HG03521 (cell line): ENCODE measurements around the gene GBP1.
"Not testable (repeated sequence)": the region's sequence is repeated elsewhere in the genome, so short reads cannot be mapped to it uniquely, and the experiment has no call there.

Source experiments
- ATAC-seq: cut with Tn5 transposase; IDR thresholded peaks from one replicate; pipeline ENCODE4 v1.9.1; 2021; ENCODE audit warnings: mild to moderate bottlenecking, moderate library complexity; ENCODE audit not compliant: unreplicated experiment

Gene GBP1

DNA sequence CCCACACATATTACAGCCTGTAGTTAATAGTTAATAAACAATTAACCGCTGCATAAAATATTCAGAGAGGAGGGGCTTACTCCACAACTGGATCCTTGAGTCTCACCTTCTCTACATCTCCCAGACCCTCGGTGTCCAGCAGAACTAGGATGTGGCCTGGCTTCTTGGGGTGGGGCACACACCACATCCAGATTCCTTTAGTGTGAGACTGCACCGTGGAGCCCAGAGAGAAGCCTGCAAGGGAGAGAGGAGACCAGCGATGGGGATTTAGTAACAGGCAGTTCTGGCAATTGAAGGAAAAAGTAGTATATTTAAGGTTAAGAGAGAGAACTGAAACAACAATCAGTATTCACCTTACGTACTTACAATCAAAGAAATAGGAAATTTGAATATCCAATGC lies 4.9 kb downstream of the GBP1 start:
- no peak for ATAC-seq

DNA sequence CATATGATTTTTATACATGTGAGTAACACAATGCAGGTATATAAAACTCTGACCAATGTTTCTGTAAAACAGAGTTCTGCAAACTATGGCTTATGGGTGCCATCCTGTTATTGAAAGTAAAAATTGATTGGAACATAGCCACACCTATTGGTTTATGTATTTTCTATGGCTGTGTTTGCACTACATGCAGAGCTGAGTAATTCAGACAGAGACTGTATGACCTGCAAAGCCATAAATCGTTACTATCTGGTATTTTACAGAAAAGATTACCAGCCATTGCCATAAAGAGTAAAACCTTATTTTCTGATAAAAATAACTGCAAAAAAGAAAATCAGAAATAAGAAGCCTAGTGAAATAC lies 13.1 kb downstream of the GBP1 start:
- ATAC-seq, result no peak

DNA sequence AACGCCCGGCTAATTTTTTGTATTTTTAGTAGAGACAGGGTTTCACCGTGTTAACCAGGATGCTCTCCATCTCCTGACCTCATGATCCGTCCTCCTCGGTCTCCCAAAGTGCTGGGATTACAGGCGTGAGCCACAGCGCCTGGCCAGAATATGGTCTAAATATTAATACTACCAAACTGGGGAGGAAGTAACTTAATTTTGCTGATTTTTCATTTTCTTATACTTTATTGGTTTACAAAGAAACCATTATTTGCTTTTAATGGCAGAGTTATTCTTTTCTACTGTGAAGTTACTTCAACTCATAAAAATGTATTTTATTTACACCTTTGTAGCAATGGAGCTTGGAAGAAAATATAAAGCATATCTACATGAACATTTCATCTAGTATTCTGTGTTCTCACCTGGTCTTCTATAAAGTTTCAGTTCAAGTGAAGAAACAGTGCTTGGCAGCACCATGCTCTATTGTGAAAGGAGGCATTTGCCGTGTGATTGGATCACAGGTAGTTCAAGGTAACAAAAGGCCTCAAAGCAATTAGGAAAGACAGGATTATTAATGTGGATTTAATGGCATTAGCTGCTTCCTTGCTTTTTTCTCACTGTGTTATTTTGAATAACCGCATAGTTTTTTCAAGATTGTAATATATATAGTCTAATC lies 13.6 kb downstream of the GBP1 start:
- ATAC-seq, result no peak

DNA sequence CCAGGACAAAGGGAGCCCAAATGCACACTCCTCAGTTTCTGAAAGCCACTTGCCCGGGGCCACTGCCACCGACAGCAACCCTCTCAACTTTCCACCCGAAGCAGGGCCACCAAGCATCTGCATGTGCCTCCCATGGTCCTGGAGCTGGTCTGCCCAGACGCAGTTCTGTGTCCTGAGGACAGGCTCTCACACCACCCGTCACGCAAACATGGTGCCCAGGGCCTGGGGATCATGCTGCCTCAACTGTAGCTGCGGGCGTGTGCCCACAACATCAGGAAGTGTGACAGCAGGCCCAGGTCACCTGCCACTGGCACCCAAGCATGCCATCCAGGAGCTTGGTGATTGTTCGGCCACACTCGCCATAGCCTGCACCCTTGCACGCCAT lies 14.4 kb downstream of the GBP1 start:
- no peak for ATAC-seq

DNA sequence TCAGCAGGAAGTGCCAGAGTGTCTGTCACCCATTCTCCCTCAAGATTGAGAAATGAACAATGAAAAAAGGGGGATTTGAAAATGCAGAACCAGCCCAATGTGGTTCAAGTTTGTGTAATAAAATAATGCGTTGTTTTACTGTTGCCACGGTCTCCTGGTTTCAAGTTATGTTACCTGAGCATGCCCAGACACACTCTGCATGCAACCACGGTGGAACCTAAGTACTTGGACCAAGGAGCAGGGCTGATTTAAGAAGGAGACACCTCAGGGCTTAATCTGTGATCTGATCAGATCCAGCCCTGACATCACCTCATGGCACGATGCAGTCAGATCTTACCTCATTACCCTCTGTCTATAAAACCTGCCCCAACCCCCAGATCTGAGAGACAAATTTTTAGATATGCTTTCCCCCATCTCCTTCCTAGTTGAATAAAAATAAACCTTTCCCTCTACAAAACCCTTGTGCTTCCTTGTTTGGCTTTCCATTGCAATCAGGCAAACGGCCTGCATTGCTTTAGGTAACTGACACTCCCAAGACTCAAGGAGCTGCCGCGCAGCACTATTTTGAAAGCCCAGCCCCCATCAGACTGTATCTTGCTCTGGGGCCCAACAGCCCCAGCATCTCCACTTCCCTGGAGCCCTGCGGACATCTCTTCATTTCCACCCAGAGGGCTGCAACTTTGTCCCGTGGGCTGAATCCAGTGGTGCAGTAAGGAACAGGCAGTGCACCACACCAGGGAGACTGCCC lies 14.9 kb downstream of the GBP1 start:
- not testable (repeated sequence) for ATAC-seq

DNA sequence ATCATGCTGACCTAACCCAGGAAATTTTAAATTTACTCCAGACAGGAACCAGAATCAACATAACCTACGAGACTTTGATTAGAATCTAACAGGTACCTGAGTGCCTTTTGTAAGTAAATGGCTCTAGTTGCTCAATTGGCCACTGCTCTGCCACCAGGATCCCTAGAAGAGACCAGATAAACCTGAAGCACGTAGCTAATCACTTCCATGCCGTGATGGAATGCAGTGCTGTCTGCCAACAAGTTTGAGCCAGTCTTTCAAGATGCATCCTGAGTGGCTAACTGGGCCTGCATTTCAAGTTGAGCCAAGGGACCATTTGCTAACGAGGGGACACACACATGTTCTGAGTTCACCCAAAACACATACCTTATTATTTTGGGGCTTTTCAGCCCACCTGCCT lies 15.8 kb downstream of the GBP1 start:
- ATAC-seq, result not testable (repeated sequence)

DNA sequence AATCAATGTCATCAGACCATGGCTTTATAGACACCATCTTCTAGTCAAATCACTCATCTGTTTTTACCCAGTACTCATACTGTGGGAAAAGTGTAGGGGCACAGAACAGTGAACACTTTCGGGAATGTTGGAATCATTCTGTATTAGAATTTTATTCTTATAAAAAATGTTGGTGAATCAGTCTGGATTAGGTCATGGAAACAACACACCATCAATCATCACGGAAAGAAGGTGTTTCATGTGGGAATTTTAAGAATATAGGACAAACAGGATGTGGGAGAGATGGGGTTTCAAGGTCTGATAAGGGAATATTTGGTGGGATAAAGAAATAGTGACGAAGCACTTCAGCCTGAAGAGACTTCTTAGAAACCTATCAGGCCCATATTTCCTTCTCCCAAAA lies 17.3 kb downstream of the GBP1 start:
- ATAC-seq, result no peak

DNA sequence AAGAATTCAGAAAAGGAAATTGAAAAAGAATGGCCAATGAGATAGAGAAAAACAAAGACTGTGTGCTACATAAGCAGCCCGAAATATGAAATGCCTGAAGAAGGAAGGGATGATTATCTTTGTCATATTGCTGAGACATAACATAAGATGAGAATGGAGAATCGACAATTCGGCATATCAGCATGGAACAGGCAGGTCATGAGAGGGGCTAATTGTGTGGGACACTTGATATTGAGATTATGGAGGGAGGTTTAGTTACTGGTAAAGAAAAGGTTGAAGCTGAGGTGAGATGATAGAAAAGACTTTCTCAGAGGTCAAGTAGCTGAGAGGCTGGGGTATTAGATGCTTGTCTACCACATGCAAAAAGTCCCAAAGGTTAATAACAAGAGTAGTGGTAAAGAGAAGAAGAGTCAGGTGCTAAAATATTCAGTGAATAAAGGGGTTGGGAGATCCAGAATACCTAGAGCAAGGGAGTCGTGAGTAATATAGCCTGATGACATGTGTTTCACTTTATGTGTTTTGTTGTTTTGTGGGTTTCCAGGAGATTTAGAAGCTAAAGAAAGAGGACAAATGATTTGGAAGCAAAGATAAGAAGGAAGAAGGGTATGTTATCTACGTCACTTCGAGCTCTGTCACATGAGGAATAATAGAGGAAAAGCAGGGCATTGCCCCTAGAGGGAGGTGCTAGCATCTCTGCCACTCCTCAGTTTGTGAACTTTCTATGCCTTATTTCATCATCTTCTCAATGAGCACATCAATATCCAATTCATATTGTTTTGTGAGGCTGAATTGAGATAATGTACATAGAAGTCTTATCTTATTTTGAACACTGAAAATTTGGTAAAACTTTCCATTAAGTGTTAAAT lies 18.5 kb downstream of the GBP1 start:
- not testable (repeated sequence) for ATAC-seq

DNA sequence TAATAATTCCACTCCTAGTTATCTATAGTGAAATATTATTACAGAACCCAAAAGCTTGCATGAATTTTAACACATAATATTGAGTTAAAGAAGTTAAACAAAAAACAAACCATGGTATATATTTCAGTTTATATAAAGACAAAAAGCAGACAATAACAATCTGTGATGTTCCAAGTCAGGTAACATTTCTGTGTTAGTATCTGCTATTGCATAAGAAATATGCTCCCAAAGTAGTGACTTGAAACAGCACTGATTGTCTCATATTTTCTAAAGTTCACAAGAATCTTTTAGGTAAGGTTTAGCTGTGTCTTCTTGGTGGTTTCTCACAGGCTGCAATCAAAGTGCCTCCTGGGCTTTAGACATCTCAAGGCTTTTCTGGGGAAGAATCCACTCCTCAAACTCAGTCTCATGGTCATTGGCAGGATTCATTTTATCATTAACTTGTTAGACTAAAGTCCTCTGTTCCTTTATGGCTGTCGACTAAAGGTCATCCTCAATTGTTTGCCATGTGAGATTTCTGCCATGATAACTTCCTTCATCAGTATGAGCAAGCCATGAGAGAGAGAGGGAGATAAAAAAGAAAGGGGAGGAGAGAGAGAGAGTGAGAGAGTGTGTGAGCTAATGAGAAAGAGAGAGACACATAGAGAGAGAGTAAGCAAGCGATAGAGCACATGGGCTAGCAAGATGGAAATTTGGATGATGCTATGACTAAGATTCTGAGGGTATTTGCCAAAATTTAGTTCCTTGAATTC lies 19.9 kb downstream of the GBP1 start:
- ATAC-seq, result no peak

DNA sequence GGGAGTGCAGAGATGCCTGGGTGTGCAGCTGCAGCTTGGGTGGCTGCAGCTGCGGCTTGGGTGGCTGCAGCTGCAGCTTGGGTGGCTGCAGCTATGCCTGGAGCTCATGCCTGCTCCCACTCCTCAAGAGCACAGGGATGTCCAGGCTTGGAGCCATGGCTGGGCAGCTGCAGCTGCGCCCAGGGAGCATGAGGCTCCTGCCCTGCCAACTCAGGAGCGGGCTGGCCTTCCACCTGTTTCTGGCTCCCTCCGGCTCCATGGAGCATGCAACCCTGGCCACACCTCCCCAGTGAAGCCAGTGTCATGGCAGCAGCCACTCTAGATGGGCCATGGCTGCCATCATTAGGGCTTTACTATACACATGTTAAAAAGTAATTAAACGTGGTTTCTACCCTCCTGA lies 21.1 kb downstream of the GBP1 start:
- ATAC-seq, result no peak

DNA sequence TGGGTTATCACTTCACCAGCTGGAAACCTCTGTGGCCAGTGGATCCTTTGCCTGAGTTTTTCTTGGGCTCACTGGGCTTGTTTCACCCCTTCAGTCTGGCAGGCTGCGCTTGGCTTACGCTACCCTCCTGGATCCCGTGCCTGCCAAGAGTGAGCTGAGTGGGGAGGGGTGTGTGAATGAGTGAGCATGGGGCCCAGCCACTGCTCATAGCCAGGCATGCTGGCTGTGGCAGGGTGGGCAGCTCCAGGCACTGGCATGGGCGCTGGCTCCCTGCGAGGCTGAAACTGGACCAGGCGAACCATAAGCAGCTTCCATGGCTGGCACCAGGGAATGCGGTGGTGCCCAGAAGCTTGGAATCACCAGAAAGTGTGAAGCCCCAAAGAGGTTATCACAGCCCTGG lies 22.5 kb downstream of the GBP1 start:
- ATAC-seq, result no peak

DNA sequence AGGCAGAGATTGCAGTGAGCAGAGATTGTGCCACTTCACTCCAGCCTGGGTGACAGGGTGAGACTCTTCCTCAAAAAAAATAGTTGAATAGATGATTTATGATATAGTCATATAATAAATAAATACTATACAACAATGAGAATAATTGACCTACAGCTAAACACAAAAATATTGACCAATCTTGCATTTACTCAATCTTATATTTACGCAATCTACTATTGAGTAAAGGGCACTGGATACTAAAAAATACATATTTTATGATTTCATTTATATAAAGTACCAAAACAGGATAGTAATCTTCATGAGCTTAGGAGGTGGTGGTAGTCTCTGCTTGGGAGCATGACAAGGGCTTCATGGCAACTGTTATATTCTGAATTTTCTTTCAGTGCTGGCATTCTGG lies 23.3 kb downstream of the GBP1 start:
- no peak for ATAC-seq

DNA sequence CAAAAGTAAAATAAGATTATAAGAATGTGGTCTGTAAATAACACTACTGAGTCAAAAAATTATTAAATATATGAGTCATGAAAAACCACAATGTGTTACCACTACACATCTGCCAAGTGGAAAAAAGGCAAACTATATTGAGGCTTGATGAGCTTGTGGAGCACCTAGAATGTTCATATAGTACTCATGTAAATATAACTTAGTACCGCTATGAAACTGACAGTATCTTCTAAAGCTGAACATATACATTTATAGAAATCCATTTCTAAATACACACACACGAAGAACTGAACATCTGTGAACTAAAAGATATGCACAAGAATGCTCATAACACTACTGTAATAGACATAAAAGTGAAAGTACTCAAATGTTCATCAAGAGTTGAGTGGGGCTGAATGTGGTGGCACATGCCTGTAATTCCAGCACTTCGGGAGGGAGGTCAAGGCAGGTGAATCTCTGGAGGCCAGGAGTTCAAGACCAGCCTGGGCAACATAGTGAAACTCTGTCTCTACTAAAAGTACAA lies 23.8 kb downstream of the GBP1 start:
- peak; percentile 95 for ATAC-seq

DNA sequence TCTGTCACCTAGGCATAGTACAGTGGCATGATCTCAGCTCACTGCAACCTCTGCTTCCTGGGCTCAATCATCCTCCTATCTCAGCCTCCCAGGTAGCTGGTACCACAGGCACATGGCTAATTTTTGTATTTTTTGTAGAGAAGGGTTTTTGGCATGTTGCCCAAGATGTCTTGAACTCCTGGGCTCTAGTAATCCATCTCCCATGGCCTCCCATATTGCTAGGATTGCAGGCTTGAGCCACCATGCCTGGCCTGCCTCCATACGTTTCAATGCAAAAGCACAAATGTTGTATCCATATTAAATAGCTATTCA lies 24.7 kb downstream of the GBP1 start:
- ATAC-seq, result no peak

DNA sequence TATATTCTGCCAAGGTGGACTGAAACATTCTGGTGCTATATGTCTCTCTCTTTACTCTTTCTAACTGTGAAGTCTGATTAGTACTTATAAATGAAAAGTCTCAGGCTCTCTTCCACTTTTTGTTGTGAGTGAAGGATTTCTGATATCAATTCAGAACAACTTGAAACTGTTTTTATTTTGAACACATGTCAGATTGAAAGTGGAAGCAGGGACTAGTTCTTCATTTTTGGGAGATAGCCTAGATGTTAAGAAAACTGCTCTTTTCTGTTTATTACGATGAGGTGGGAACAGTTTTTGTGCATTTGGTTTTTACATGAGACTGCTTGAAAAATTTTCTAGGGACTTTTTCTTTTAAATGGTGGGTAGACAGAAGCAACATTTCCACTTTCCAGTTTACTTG lies 27.8 kb downstream of the GBP1 start:
- no peak for ATAC-seq

DNA sequence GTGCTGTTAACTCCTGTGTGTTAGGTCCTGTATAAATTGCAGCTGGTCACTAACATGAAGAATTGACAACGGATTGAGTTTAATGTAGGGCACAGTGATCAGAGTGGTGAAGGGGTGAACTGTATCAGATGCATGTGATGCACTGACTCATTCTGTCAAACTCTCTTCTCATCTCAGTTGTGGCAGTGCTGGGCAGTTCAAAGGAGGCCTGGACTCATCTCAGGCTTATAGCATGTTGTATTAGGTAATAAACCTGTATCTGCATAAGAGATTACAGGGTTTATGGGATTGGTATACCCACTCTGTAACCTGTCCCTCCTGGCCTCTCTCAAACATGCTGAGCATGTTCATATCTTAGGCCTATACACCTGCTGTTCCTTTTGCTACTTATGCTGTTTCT lies 29.9 kb downstream of the GBP1 start:
- ATAC-seq, result no peak

DNA sequence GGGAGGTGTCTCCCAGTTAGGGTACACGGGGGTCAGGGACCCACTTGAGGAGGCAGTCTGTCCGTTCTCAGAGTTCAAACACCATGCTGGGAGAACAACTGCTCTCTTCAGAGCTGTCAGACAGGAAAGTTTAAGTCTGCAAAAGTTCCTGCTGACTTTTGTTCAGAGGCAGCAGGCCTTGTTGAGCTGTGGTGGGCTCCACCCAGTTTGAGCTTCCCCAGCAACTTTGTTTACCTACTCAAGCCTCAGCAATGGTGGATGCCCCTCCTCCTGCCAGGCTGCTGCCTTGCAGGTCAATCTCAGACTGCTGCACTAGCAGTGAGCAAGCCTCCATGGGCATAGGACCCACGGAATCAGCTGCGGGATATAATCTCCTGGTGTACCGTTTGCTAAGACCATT lies 31.0 kb downstream of the GBP1 start:
- not testable (repeated sequence) for ATAC-seq

DNA sequence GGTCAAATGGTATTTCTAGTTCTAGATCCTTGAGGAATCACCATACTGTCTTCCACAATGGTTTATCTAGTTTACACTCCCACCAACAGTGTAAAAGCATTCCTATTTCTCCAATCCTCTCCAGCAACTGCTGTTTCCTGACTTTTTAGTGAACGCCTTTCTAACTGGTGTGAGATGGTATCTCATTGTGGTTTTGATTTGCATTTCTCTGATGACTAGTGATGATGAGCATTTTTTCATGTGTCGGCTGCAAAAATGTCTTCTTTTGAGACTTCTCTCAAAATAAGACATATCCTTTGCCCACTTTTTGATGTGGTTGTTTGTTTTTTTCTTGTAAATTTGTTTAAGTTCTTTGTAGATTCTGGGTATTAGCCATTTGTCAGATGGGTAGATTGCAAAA lies 36.0 kb downstream of the GBP1 start:
- not testable (repeated sequence) for ATAC-seq

DNA sequence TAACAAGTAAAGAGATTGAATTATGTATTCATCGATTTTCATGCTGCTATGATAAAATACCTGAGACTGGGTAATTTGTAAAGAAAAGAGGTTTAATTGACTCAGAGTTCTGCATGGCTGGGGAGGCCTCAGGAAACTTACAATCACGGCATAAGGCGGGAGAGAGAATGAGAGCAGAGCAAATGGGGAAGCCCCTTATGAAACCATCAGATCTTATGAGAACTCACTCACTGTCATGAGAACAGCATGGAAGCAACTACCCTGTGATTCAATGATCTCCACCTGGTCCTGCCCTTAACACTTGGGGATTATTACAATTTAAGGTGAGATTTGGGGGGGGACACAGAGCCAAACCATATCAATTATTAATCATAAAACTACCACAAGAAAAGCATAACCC lies 39.1 kb downstream of the GBP1 start:
- no peak for ATAC-seq

DNA sequence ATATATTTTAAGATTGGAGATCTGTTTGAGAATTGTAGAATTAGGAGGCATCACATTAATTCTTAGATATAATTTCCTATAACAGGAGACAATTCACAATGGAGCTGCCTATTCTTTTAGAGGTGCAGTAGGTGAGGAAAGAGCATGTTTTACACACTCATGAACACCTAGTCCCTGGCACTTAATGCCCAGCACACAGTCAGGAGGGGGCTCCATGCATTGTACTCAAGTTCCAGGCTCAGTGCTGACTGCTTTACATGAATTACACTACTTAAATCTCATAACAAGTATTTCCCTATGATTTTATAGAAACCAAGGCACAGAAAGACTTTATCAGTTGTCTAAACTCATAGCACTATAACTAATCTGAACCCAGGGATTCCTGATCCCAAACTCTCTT lies 42.0 kb downstream of the GBP1 start:
- peak; percentile 10 for ATAC-seq
